ENCODE data around the gene THSD7B. TPM values are rescaled to one million over a fixed set of nuclear protein-coding genes. Genes with fewer than 3 reads are reported as not detected.

THSD7B gene
- total RNA-seq, 2 donors from 2014 or later = 0.95 to 12.7 TPM

- no peaks in the 10 kb centered on the region for H3K27me3 ChIP-seq (replicated peaks; ENCODE audit: insufficient read depth)
- no peaks in the 10 kb centered on the region for H3K9me3 ChIP-seq
- H3K36me3 ChIP-seq = no peaks in the 10 kb centered on the region
- ATAC-seq (ENCODE audit: insufficient number of reproducible peaks, low FRiP score, low read depth) = no peak
- TF ChIP-seq CTCF (IDR thresholded peaks at IDR 0.05) = no peak
- no peaks in the 10 kb centered on the region for H3K4me1 ChIP-seq (ENCODE audit: control insufficient read depth in 1 of 2, low read depth in 2 of 2)
- DNase-seq (ENCODE audit: low spot score) = no peak
- H3K4me3 ChIP-seq = no peak overlapping the region
- H3K27ac ChIP-seq = no peak overlapping the region
These were observed 434.4 kb downstream of the THSD7B start for GRCh38 chr2:137199751-137200150.

- no peak for TF ChIP-seq CTCF (IDR thresholded peaks at IDR 0.05)
- no peak for DNase-seq (ENCODE audit: low spot score)
- Histone ChIP-seq H3K4me3 (no peak overlapping the region), H3K27ac (no peak overlapping the region), H3K9me3 (no peaks in the 10 kb centered on the region), H3K27me3 (replicated peaks; ENCODE audit: insufficient read depth) (no peaks in the 10 kb centered on the region), H3K36me3 (no peaks in the 10 kb centered on the region), H3K4me1 (ENCODE audit: control insufficient read depth in 1 of 2, low read depth in 2 of 2) (no peaks in the 10 kb centered on the region)
- ATAC-seq (ENCODE audit: insufficient number of reproducible peaks, low FRiP score, low read depth) = no peak
These were observed 437.0 kb downstream of the THSD7B start for GRCh38 chr2:137202318-137202717.

GRCh38 chr2:137205324-137205723 lies 440.0 kb downstream of the THSD7B start:
- TF ChIP-seq CTCF (IDR thresholded peaks at IDR 0.05) = no peak
- ATAC-seq (ENCODE audit: insufficient number of reproducible peaks, low FRiP score, low read depth) (no peak), DNase-seq (ENCODE audit: low spot score) (no peak)
- Histone ChIP-seq H3K9me3 (no peaks in the 10 kb centered on the region), H3K27ac (no peak overlapping the region), H3K27me3 (replicated peaks; ENCODE audit: insufficient read depth) (no peaks in the 10 kb centered on the region), H3K4me3 (no peak overlapping the region), H3K4me1 (ENCODE audit: control insufficient read depth in 1 of 2, low read depth in 2 of 2) (no peaks in the 10 kb centered on the region), H3K36me3 (no peaks in the 10 kb centered on the region)

GRCh38 chr2:137206069-137206468 lies 440.7 kb downstream of the THSD7B start:
- no peak for DNase-seq (ENCODE audit: low spot score)
- TF ChIP-seq CTCF (IDR thresholded peaks at IDR 0.05) = no peak

GRCh38 chr2:137207030-137207429 lies 441.7 kb downstream of the THSD7B start:
- H3K27me3 ChIP-seq (replicated peaks; ENCODE audit: insufficient read depth) = no peaks in the 10 kb centered on the region
- no peak for TF ChIP-seq CTCF (IDR thresholded peaks at IDR 0.05)
- H3K27ac ChIP-seq = no peak overlapping the region
- DNase-seq (ENCODE audit: low spot score) (no peak), ATAC-seq (ENCODE audit: insufficient number of reproducible peaks, low FRiP score, low read depth) (no peak)
- H3K9me3 ChIP-seq = no peaks in the 10 kb centered on the region
- no peaks in the 10 kb centered on the region for H3K36me3 ChIP-seq
- H3K4me3 ChIP-seq = no peak overlapping the region
- no peaks in the 10 kb centered on the region for H3K4me1 ChIP-seq (ENCODE audit: control insufficient read depth in 1 of 2, low read depth in 2 of 2)

More at GRCh38 chr2:137206069-137206468, 440.7 kb downstream of the THSD7B start:
- H3K4me1 ChIP-seq (ENCODE audit: control insufficient read depth in 1 of 2, low read depth in 2 of 2) = no peaks in the 10 kb centered on the region
- H3K4me3 ChIP-seq = no peak overlapping the region
- no peaks in the 10 kb centered on the region for H3K36me3 ChIP-seq
- H3K27ac ChIP-seq = no peak overlapping the region
- no peaks in the 10 kb centered on the region for H3K9me3 ChIP-seq
- ATAC-seq (ENCODE audit: insufficient number of reproducible peaks, low FRiP score, low read depth) = no peak
- H3K27me3 ChIP-seq (replicated peaks; ENCODE audit: insufficient read depth) = no peaks in the 10 kb centered on the region
